ENCODE data around the gene ABTB1. TPM values are rescaled to one million over a fixed set of nuclear protein-coding genes. Genes with fewer than 3 reads are reported as not detected.

ABTB1 gene
- polyA plus RNA-seq, 3 donors: 17.8 to 18.1 (median 17.8) TPM

DNA sequence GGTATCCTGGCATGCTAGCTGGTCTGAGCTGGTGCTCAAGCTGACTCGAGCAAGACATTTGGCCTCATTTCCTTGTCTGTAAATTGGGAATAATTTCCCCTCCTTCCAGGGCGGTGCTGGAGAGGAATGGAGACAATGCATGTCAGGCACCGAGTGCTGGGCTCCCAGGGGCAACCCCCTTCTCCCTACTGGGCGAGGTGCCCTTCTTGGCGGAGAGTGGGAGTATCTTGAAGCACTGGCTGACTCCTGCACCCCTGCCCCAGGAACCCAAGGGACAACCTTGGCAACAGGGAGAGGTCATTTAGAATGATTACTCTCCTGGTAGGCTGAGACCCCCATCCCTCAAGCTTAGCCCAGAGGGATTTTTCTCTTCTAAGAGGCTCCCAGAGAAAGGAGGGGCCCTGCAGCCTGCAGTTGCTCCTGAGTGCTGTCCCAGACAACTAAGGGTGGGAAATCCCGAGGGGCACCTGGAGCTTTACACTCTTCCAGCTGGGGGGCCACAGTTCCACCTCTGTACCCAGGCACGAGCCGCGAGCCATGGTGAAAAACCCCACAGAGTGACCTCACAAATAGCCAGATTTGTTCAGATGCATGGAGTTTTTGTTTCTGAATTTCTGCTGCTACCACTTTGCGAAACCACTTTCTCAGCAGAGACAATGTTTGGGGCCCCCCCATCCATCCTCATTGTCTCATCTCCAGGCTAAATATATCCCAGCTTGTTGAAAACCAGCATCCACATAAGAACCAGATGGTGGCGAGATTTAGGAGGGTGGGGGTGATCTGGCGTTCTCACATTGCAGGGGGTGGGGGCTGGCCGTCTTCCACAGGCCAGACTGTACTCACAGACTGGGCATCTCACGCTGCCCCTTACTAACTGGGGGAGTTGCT, 44.8 kb downstream of the ABTB1 start:
- no peak for DNase-seq (ENCODE audit: low read depth in 3 of 3, low spot score in 2 of 3)

DNA sequence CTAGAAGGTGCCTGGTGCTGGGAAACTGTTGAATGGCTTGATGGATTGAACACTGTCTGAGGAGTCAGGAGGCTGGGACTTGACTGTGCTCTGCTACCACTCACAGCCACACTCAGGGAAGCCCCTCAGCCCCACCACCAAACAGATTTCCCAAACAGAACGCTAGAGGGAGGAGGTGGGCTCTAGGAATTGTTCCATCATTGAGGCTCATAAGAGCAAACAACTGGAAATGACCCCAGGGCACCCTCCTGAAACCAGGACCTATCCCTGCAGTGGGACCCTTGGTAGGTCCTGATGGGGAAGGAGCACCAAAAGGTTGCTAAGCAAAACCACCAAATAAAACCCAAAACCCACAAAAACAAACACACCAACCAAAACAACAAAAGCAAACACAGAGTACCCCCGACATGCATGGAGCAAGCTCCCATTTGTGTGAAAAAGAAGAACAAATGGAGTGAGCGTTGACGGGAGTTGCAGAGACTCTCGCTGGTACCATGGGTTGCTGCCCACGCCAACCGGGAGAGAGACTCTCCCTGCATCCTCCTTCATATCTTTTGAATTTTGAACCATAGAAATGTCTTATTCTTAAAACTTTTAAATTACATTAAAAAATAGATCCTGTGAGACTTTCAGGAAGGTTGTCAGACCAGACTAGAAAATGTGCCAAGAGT, 45.6 kb downstream of the ABTB1 start:
- DNase-seq (ENCODE audit: low read depth in 3 of 3, low spot score in 2 of 3): no peak

GRCh38 chr3:127718916-127719290, 46.2 kb downstream of the ABTB1 start:
- no peak for DNase-seq (ENCODE audit: low read depth in 3 of 3, low spot score in 2 of 3)

DNA sequence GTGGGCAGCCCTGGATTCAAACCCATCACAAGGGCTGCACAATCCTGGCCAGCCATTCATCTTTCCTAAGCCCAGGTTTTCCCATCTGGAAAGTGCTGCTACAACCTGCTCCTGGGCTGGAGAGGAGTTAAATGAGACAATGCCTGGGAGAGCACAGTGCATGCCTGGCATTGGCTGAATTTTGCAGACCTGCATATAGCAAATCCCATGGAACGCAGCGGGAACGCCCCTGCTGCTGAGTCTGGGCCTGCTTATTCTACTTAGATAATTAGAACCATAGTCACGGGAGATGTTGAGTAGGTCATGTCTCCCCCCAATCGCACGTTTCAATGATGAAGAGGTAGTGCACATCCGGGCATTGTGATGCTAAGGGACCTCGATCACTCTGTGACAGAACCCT, 46.6 kb downstream of the ABTB1 start:
- no peak for DNase-seq (ENCODE audit: low read depth in 3 of 3, low spot score in 2 of 3)

DNA sequence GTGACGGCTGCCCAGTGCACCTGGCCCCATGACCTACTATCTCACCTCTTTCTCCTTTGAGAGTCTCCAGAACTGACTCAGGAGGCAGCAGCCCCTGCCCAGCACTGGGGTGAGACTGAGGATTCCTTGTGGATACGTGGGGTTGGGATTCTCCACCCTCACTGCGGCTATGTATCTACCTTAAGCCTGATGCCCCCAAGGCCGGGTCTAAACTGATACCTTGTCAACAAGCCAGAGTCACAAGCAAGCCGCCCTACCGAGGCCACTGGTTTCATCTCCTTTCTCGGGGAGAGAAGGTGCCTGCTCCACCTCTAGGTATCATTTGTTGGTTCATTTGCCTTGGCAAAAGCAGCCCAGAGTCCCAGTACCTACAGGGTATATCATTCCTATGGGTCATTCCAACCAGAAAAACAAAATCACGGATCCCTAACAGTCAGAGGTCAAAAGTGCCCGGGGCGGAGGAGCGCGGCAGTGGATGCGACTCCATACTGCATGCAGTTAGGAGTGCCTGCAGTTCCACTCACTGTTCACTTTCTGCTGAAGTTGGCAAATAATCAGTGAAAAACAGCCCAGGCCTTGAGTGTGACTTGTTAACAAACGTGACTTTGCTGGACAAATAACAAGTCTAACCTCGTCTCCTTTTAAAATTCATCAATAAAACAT, 47.5 kb downstream of the ABTB1 start:
- DNase-seq (ENCODE audit: low read depth in 3 of 3, low spot score in 2 of 3): no peak

DNA sequence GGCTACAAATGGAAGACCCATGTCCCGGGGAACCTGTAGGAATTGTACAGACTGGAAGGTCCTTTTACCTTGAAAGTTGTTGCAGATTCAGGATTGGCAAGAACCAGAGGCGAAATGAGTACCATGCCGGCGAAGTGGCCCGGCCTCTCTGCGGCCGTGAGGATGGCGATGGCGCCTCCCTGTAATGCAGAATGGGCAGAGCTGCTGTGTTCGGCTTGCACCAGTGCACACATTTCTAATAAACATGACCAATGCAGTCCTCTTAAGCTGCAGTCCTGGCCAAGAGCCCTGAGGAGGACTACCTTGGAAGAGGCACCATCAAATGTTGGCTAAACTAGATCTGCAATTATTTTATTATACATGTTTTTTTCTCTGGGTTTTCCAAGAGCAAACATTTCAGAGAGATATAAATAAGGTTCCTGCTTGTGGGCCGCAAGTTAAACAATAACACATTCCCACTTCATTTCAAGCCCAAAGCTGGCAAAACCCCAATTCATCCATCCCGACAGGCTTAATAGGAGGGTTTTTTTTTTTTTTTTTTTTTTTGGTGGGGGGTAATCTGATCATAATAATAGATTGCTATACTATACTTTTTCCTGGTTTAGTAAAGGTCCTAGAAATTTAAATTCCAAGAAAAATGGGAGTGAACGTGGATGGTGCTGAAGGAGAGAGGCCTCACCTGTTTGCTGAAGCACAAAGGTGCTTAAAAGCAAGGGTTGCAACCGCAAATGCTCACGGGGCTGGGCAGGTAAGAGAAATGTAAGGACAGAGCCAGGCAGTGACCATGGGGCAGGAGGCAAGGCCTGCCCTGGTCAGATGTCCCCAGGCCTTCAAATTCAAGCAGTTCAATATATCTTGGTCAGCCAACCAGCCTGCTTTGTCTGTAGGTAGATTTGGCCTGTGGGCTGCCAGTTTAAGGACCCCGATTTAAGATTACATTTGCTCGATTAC, 48.5 kb downstream of the ABTB1 start:
- DNase-seq (ENCODE audit: low read depth in 3 of 3, low spot score in 2 of 3): no peak

GRCh38 chr3:127722091-127722784, 49.5 kb downstream of the ABTB1 start:
- no peak for DNase-seq (ENCODE audit: low read depth in 3 of 3, low spot score in 2 of 3)

- no peak for DNase-seq (ENCODE audit: low read depth in 3 of 3, low spot score in 2 of 3)
These were observed 50.3 kb downstream of the ABTB1 start for GRCh38 chr3:127723011-127723567.

GRCh38 chr3:127726894-127727293, 54.1 kb downstream of the ABTB1 start:
- no peak for DNase-seq (ENCODE audit: low read depth in 3 of 3, low spot score in 2 of 3)

DNA sequence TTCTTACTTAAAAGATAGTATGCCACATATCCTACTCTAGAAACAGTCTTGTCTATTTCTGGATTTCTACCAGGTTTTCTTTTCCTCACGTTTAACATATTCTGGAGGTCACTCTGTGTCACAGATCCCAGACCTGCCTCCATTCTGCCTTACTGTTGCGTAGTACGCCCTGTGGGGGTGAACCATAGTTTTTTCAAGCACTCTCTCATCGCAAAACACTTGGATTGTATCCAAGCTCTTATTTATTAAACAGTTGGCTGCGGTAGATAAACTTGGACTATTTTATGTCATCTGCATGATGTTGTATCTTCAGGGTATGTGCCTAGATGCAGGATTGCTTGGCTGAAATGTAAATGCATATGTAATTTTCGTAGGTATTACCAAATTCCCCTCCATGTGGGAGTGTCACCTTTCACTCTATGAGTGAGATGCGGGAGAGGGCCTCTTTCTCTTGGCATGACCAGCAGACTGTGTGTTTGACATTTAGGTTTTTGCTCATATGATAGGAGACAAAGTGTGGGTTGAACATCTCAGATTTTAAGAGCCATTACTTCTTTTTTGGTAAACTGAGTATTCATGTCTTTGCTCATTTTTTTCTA, 55.8 kb downstream of the ABTB1 start:
- no peak for DNase-seq (ENCODE audit: low read depth in 3 of 3, low spot score in 2 of 3)

- DNase-seq (ENCODE audit: low read depth in 3 of 3, low spot score in 2 of 3): no peak
These were observed 56.9 kb downstream of the ABTB1 start for GRCh38 chr3:127729556-127730056.

DNA sequence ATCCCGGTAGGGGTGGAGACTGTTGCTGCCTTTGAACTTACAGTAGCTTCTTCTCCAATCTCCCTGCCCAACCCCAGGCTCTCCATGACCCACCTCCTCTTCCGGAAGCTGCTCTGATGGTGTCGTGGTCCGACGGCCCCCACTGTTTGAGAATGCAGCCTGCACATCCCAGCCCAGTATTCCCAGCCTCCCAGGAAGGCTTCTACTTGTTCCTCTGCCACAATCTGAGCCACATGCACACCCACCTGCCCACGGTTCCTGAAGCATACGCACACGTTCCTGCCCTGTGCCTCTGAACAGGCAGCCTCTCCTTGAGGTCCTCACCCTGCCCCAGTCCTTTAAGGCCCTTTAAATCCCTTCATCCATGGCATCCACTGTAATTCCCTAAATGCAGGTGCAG, 57.4 kb downstream of the ABTB1 start:
- DNase-seq (ENCODE audit: low read depth in 3 of 3, low spot score in 2 of 3): no peak

Other genes with a start within 250 kb of the ABTB1 start
- 10 to 100 TPM; 25.8 to 36.8 (median 33.5) TPM for gene TPRA1, start 82.2 kb upstream of the ABTB1 start, polyA plus RNA-seq (ENCODE audit: insufficient read length in 3 of 3)
- 10 to 100 TPM; 58.1 to 62.0 (median 58.4) TPM for gene MCM2, start 74.5 kb upstream of the ABTB1 start, polyA plus RNA-seq (ENCODE audit: insufficient read length in 3 of 3)
- gene PODXL2, start 43.8 kb upstream of the ABTB1 start, polyA plus RNA-seq (ENCODE audit: insufficient read length in 3 of 3): 10 to 100 TPM; 46.1 to 52.5 (median 48.9) TPM
- 10 to 100 TPM; 21.8 to 24.9 (median 23.0) TPM for gene MGLL, start 149.6 kb downstream of the ABTB1 start, polyA plus RNA-seq (ENCODE audit: insufficient read length in 3 of 3)
- gene KBTBD12, start 242.3 kb downstream of the ABTB1 start, polyA plus RNA-seq (ENCODE audit: insufficient read length in 3 of 3): 1 to 10 TPM in 2 of 3 donors, under 1 TPM in 1; 0.91 to 1.9 (median 1.7) TPM